HepG2 (cell line): ENCODE measurements around the gene WDR27. TPM values are rescaled to one million over a fixed set of nuclear protein-coding genes. Genes with fewer than 3 reads are reported as not detected.

Source experiments
- ATAC-seq: fragments of 200-7000 bp; cut with Tn5 transposase; 3 replicates; pipeline ENCODE4 v1.9.1; 2020; ENCODE audit warnings: mild to moderate bottlenecking, moderate library complexity
- BruUV-seq: library from RNA; stranded (reverse); fragments of 400-500 nt; replicated peaks from 2 replicates; lab custom pipeline; 2021; lab: Mats Ljungman, UMichigan
- CTCF ChIA-PET: fragments of 300-600 bp; formaldehyde crosslinking; extraction: SDS; loops from one replicate; lab custom pipeline; 2021; ENCODE audit warnings: low total read pairs, inconsistent platforms, low intra/inter-chr PET ratio; lab: Yijun Ruan, JAX
- POLR2A ChIA-PET: fragments of 350-600 bp; sonication (Branson Sonifier 250); formaldehyde crosslinking; loops from one replicate; lab custom pipeline; 2020; ENCODE audit warnings: antibody characterized with exemption, inconsistent platforms; lab: Yijun Ruan, JAX
- DNase-seq: peaks from one replicate; pipeline ENCODE4 v3.0.0-alpha.2; 2015; ENCODE audit warnings: low spot score
- FAIRE-seq: peaks from 3 replicates; lab custom pipeline; 2011; peaks lifted over from hg19 to GRCh38; lab: Jason Lieb, UNC
- H2AFZ ChIP-seq: one replicate; pipeline ENCODE4 v1.6.1; 2011; ENCODE audit warnings: low read length, inconsistent platforms
- H3K27ac ChIP-seq: fragments of 300-600 bp; 3 replicates; pipeline ENCODE4 v1.8.0; 2011; ENCODE audit warnings: mixed run types, mild to moderate bottlenecking, mixed read lengths, low read length, inconsistent platforms; ENCODE audit not compliant: insufficient read depth; ENCODE audit errors: extremely low read length
- H3K27me3 ChIP-seq, 2 experiments: fragments of 200-600 bp in 1 of 2; 2 replicates in 1 of 2; 3 replicates in 1 of 2; pipeline versions ENCODE4 v1.6.0 to v1.8.0; 2011; ENCODE audit warnings: low read length in 2 of 2, mild to moderate bottlenecking in 2 of 2, moderate library complexity in 2 of 2, inconsistent platforms in 1 of 2; ENCODE audit not compliant: insufficient read depth in 2 of 2, control insufficient read depth in 1 of 2
- H3K36me3 ChIP-seq, 2 experiments: fragments of 200-600 bp in 1 of 2; replicated peaks in 1 of 2; 2 replicates in 1 of 2; 3 replicates in 1 of 2; pipeline versions ENCODE4 v1.5.1 to v1.8.0; 2011; ENCODE audit warnings: low read length in 2 of 2, inconsistent platforms in 1 of 2; ENCODE audit not compliant: insufficient read depth in 2 of 2, control insufficient read depth in 1 of 2
- H3K4me1 ChIP-seq: 2 replicates; pipeline ENCODE4 v1.5.1; 2012; ENCODE audit warnings: low read length, inconsistent platforms; ENCODE audit not compliant: insufficient read depth
- H3K4me2 ChIP-seq: 2 replicates; pipeline ENCODE4 v1.6.0; 2011; ENCODE audit warnings: low read depth, low read length, inconsistent platforms
- H3K4me3 ChIP-seq, 3 experiments: fragments of 200-600 bp in 1 of 3; sonication (generic), shearing (Covaris generic) in 1 of 3; replicated peaks in 1 of 3; 2 replicates each; pipeline ENCODE4 v1.5.1; 2011 to 2016; ENCODE audit warnings: low read length in 3 of 3, inconsistent platforms in 2 of 3, low read depth in 2 of 3, mild to moderate bottlenecking in 2 of 3, control low read depth in 1 of 3, mixed read lengths in 1 of 3; ENCODE audit not compliant: insufficient read depth in 1 of 3
- H3K79me2 ChIP-seq: one replicate; pipeline ENCODE4 v1.6.1; 2011; ENCODE audit warnings: low read length, inconsistent platforms; ENCODE audit not compliant: insufficient read depth
- H3K9ac ChIP-seq: 2 replicates; pipeline ENCODE4 v1.6.0; 2011; ENCODE audit warnings: mild to moderate bottlenecking, low read depth, low read length, inconsistent platforms; ENCODE audit not compliant: insufficient read depth
- H3K9me3 ChIP-seq: 2 replicates; pipeline ENCODE4 v1.5.1; 2012; ENCODE audit warnings: mild to moderate bottlenecking, low read length
- H4K20me1 ChIP-seq: 2 replicates; pipeline ENCODE4 v1.6.0; 2011; ENCODE audit warnings: inconsistent platforms, mild to moderate bottlenecking, low read length, moderate library complexity; ENCODE audit not compliant: insufficient read depth
- EZH2 ChIP-seq: conservative IDR thresholded peaks from 2 replicates; pipeline ENCODE4 v1.6.1; 2012; ENCODE audit warnings: mild to moderate bottlenecking, low read depth, low read length, moderate library complexity
- HDAC2 ChIP-seq: sonication (generic); formaldehyde crosslinking; IDR thresholded peaks from 2 replicates; pipeline ENCODE4 v1.4.0; 2020; ENCODE audit warnings: missing genetic modification reagents
- MEIS2 ChIP-seq: sonication (generic); formaldehyde crosslinking; IDR thresholded peaks from 2 replicates; pipeline ENCODE4 v1.9.0; 2021; ENCODE audit warnings: mild to moderate bottlenecking, missing genetic modification reagents
- NCOA2 ChIP-seq: sonication (generic); formaldehyde crosslinking; IDR thresholded peaks from 2 replicates; pipeline ENCODE4 v1.8.0; 2022; ENCODE audit warnings: inconsistent platforms
- POLR2AphosphoS5 ChIP-seq: IDR thresholded peaks from 2 replicates; pipeline ENCODE4 v1.6.1; 2012; ENCODE audit warnings: low read depth, low read length
- ZBTB25 ChIP-seq: IDR thresholded peaks from 2 replicates; pipeline ENCODE4 v1.6.1; 2018; ENCODE audit warnings: missing genetic modification reagents
- WGBS: methylation state at CpG from one replicate; pipeline ENCODE4 v1.1.6; 2017; ENCODE audit warnings: low lambda C conversion rate; 5-methylcytosine and 5-hydroxymethylcytosine counted together
- in situ Hi-C: cut with HindIII; loops from 2 replicates; pipeline ENCODE4 v1.10.0; 2017; ENCODE audit warnings: low pct_unique_long_range_greater_than_20kb; ENCODE audit not compliant: extremely low pct_ligation_motif_present
- intact Hi-C: fragments of 100-400 bp; cut with micrococcal nuclease; formaldehyde crosslinking; loops from one replicate; pipeline ENCODE4 v1.10.0; 2022; ENCODE audit not compliant: unreplicated experiment
- polyA plus RNA-seq, 8 experiments: library from polyadenylated mRNA; depleted of rRNA in 3 of 8; stranded (reverse) in 7 of 8; unstranded in 1 of 8; fragments of >200 nt; fragmentation: Illumina TruSeq in 4 of 8; extraction: Trizol in 4 of 8; gene quantifications; 2 replicates each; pipeline versions ENCODE4 v1.2.1 to v1.2.3, GENCODE V29; 2011 to 2016; ENCODE audit warnings: low read depth in 4 of 8, missing spikeins in 1 of 8, mixed read lengths in 1 of 8; ENCODE audit not compliant: insufficient read depth in 1 of 8
- total RNA-seq, 5 experiments: library from RNA; depleted of rRNA; stranded (reverse); fragments of >200 nt; fragmentation: Illumina TruSeq; extraction: Trizol; gene quantifications; 2 replicates each; pipeline ENCODE4 v1.2.3, GENCODE V29; 2016; ENCODE audit warnings: low read depth in 1 of 5

WDR27 gene
- total and polyA plus RNA-seq, 2 of the 13 experiments (the other 11 are each of a cell fraction or from before 2014, with no cell fraction given), result 34.1 to 80.3 TPM

GRCh38 chr6:169638388-169638787 is 63.4 kb downstream of the WDR27 start:
- H2AFZ ChIP-seq, result no peak overlapping the region
- BruUV-seq, result no TSS peak
- H3K4me3 ChIP-seq, result no peak overlapping the region
- 96% methylated on average over 12 of the region's 14 CpGs for WGBS
- no peak for DNase-seq
- H3K4me2 ChIP-seq, result no peak overlapping the region
- no peaks in the 10 kb centered on the region for H3K9me3 ChIP-seq
- ChIA-PET CTCF (no interaction called here), POLR2A (no interaction called here)
- TF ChIP-seq POLR2AphosphoS5, result no peak
- no peaks in the 10 kb centered on the region for H3K4me1 ChIP-seq
- no peak for FAIRE-seq
- no peak for ATAC-seq
- H4K20me1 ChIP-seq, result no peaks in the 10 kb centered on the region
- intact Hi-C loops, result no loop called here
- H3K79me2 ChIP-seq, result no peaks in the 10 kb centered on the region
- H3K27ac ChIP-seq, result no peak overlapping the region
- in situ Hi-C loops, result no loop called here
- H3K9ac ChIP-seq, result no peak overlapping the region
- no peaks in the 10 kb centered on the region for H3K27me3 ChIP-seq
- peaks cover 9 to 16% of the 10 kb centered on the region in 2 experiments for H3K36me3 ChIP-seq

GRCh38 chr6:169635345-169635744 is 66.5 kb downstream of the WDR27 start:
- DNase-seq (no peak), ATAC-seq (no peak), FAIRE-seq (no peak)
- ChIA-PET POLR2A (no interaction called here), CTCF (no interaction called here)
- in situ Hi-C loops (no loop called here), intact Hi-C loops (no loop called here)
- Histone ChIP-seq H3K9me3 (no peaks in the 10 kb centered on the region), H3K36me3 (peaks cover 9 to 25% of the 10 kb centered on the region in 2 experiments), H3K79me2 (no peaks in the 10 kb centered on the region), H4K20me1 (no peaks in the 10 kb centered on the region), H2AFZ (no peak overlapping the region), H3K27ac (no peak overlapping the region), H3K4me3 (no peak overlapping the region), H3K4me2 (no peak overlapping the region), H3K4me1 (no peaks in the 10 kb centered on the region), H3K9ac (no peak overlapping the region), H3K27me3 (no peaks in the 10 kb centered on the region)
- no TSS peak for BruUV-seq
- TF ChIP-seq HDAC2 (CRISPR knock-in tag) (no peak), ZBTB25 (no peak), EZH2 (no peak), MEIS2 (CRISPR knock-in tag) (no peak), NCOA2 (CRISPR knock-in tag) (no peak)
- WGBS, result over 99% methylated on average over 12 of the region's 12 CpGs
